ENCODE measurements around the gene RNASE1.

The RNASE1 gene

DNA sequence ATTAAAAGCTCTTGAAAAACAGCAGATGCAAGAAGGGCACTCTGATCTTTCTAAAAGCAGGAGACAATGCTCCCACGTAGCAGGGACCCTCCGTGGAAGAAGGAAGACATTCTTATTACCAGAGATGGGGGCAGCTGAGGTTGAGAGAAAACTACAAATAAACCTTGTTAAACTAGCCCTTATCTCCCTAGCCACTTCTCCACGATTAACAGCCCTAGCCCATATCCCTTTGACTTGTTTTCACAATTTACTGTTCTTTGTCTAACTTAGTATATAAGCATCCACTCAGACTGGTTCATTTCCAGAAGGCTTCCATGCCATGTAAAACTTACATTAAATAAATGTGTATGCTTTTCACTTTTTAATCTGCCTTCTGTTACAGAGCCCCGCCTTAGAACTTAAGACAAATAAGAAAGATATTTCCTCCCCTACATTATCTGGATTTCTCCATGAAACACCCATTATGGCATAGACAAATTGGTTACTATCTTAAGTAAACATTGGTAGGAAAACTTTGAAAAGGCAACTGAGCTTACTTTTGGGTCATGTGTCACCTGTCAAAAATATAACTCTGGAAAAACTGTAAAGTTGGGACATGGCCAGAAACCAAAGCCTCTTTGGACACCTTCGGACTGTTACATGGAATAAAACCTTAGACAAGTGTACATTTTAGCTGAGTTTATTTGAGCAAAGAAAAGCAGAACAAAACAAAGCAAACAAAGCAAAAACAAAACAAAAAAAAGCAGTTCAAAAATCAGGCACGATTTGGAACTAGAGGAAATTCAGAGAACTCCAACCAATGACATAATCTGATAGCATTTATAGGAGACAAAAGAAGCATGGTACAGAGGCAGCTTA, 4.9 kb upstream of the RNASE1 start:
- DNase-seq, result no peak

DNA sequence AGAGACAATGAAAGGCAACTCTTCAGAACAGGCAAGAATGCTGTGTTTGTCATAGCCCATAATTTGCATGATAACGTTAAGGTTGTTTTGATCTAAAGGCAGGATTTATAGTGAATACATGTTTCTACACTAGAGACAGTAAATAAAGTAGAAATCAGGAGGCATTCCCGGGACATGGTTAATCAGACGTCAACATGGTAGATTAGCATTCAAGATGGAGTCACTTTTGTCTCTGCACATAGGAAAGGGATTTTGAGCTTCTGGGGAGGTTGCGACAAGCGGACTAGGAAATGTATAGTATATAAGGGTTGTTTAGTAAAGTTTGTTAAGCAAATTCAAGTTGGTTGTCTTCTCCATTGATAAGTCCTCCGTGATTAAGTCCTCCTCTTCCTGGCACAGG, 2.8 kb upstream of the RNASE1 start:
- DNase-seq, result no peak

DNA sequence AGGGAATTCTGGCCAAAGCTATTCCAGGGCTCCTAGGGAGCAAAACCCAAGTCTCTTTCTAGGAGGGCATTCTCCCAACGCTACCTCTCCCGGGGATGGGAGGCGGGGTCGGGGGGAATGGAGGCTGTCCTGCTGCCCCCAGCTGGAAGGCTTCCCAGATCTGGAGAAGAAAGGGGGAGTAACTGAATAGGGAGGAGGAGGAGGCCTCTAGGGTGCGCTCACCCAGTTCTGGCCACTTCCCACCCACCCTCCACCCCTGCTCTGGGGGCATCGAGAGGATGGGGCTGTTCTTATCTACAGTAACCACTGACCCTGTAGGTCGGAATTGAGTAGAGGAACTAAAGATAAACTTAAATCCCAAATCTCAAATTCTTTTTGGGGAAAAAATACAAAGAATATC, 579 bp upstream of the RNASE1 start:
- DNase-seq, result no peak

DNA sequence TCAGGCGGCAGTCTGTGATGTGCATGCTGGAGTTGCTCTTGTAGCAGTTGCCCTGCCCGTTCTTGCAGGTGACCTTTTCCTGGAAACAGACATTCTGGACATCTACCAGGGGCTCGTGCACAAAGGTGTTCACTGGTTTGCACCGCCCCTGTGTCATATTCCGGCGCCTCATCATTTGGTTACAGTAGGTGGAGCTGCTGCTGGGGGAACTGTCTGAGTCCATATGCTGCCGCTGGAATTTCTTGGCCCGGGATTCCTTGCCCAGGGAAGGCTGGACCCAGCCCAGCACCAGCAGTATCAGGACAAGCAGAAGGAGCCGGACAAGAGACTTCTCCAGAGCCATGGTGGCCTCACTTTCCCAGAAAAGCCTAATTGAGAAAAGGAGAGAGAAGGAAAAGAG, 918 bp downstream of the RNASE1 start:
- DNase-seq, result no peak

DNA sequence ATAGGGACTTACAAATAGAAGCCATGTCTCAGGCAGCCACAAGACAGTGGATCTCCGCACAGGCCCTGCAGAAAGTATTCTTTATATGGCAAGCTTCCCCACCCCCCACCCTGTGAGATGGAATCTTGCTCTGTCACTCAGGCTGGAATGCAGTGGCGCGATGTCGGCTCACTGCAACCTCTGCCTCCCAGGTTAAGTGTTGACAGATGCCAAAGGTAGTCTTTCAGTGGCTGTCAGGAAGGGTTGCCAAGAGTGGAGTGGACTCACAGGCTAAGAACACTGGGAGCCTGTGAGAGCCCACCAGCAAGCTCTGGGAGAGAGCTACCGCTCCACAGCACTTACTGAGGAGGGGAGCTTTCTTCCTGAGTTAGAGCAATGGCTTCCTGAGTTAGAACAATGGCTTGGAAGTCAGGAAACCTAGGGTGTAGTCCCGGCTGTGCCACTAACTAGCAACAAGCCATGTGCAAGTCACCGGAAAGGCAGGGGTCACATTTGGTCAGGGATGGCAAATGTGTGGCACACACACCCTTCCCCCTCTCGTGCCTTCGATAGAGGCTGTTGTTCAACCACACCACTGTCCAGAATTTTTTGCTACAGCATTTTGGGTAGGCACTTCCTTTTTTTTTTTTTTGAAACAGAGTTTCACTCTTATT, 2.6 kb downstream of the RNASE1 start:
- no peak for DNase-seq

DNA sequence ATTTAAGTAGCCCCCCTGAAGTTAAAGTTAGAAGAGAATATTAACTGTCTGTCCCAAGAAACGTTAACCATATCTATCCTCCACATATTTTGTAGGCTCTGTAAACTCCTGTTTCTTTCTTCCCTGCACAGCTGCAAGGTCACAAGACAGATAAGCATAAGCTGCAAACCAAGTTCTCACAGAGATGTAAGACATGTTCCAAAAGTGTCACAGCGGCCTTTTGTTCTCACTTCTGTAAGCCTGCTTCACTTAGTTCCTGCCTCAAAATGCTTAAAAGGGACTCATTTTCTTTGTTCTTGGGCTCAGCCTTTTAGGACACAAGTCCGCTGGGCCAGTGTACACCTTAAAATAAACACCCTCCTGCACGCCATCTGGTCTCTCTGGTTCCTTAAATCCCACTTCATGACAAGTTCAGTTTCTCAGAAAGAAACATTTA, 3.2 kb downstream of the RNASE1 start:
- DNase-seq, result no peak

DNA sequence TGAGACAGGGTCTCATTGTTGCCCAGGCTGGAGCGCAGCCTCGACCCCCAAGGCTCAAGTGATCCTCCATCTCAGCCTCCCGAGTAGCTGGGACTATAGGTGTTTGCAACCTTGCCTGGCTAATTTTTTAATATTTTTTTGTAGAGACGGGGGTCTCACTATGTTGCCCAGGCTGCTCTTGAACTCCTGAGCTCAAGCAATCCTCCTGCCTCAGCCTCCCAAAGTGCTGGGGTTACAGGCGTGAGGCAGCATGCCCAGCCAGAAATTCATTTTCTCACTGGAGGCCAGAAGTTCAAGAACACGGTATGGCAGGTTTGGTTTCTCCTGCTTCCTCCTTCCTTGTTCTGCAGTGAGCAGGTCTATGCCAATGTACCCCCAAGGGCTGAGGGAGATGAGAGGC, 3.7 kb downstream of the RNASE1 start:
- no peak for DNase-seq

DNA sequence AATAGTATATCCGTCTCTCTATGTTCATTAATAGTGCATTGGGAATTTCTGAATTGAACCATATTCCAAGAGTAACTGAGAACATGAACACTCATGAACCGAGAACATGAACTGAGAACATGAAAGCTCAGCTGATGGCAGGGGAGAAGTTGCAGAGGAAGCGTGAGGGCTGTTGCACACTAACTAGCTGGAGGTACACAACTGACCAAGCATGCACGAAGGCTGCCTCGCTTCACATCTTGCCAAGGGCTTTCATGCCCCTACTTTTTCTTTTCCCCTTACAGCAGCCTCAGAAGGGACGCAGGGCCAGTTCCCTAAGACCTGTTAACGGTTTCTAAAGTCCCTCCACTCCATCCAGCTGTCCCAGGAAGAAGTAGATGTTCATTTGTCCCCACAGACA, 4.3 kb downstream of the RNASE1 start:
- DNase-seq, result no peak

DNA sequence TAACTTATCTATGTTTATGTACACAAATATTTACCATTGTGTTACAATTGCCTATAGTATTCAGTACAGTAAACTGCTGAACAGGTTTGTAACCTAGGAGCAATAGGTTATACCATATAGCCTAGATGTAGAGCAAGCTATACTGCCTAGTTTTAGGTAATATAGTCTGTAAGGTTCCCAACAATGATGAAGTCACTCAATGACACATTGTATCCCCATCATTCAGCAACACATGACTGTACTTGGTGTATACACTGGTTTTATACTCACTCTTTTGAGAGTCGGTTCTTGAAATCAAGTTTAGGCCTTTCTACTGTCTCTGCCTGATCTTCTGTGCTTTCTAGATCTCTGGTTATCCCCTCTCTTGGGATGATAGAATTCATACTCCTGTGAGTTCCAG, 5.5 kb downstream of the RNASE1 start:
- DNase-seq, result no peak

DNA sequence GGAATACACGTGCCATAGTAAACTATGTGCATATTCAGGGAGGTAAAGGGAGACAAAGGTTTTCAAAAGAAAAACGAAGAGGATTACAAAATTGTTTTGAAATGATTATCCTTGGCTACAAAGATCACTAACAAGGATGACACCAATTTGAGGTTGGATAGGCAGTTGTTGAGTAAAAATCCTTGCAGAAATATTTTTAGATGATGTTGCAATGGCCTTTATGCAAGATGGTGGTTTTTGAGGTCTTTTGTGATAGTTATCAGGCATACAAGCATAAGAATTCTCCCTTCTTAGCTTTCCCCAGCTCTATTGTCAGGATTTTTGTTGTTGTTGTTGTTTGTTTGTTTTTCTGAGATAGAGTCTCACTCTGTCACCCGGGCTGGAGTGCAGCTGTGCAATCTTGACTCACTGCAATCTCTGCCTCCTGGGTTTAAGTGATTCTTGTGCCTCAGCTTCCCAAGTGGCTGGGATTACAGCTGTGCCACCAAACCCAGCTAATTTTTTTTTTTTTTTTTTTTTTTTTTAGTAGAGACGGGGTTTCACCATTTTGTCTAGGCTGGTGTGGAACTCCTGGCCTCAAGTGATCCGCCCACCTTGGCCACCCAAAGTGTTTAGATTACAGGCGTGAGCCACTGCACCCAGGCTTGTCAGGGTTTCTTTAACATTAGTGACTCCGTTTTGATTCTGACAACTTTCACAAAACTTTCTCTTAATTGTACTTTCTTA, 7.8 kb downstream of the RNASE1 start:
- no peak for DNase-seq

DNA sequence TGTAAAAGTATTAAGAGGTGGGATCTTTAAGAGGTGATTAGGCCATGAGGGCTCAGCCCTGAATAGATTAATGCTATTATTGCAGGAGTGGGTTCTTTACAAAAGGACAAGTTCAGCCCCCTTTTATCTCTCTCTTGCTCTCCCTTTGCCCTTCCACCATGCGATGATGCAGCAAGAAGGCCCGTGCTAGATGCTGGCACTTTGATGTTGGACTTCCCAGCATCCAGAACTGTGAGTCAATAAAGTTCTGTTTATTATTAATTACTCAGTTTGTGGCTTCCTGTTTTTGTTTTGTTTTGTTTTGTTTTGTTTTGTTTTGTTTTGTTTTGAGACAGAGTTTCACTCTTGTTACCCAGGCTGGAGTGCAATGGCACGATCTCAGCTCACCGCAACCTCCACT, 10.1 kb downstream of the RNASE1 start:
- DNase-seq, result no peak

DNA sequence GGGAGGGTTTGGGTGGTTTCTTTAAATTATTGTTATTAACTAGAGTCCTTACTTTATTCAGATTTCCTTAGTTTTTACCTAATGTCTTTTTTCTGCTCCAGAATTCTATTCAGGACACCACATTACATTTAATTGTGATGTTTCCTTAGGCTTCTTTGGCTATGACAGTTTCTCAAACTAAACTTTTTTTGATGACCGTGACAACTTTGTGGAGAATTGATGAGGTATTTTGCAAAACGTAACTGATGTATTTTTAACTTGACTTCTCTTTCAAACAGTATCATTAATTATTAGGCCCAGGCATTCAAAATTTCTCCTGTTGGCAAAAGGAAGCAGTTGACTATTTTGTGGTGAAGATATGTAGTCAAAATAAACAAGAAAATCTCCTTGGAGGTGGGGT, 11.0 kb downstream of the RNASE1 start:
- DNase-seq, result no peak

DNA sequence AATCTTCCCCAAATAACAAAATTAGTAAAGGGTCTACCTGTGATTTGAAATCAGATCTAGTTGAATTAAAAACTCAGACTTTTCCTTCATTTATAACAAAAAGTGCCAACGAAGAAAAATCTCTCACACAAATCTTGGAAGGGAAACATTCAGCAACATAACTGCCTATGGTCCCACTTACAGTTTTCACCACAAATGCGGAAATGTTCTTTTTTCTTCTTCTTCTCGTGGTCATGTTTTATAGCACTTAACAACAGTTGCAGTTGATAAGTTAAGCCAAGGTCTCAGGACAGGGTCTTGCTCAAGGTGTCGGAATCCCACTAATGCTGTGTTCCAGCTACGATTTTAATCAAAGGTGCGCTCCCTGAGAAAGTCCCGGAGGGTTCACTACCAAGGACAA, 11.5 kb downstream of the RNASE1 start:
- no peak for DNase-seq

DNA sequence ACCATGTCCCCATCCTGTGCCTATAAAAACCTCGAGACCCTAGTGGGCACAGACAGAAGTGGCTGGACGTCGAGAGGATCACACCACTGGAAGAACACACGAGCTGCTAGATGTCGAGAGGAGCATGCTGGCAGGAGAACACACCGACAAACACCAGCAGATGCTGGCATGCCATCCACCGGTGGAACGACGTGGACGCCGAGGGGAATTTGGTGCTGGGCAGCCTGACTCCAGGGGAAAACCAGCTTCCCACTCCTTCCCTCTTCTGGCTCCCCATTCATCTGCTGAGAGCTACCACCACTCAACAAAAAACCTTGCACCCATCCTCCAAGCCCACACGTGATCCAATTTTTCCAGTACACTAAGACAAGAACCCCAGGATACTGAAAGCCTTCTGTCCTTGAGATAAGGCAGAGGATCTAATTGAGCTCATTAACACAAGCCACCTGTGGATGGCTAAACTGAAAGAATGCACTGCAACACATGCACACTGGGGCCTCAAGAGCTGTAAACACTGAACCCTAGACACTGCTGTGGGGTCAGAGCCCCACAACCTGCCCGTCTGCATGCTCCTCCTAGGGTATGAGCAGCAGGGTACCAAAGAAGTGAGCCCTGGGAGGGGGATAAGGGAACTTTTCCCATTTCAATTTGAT, 12.1 kb downstream of the RNASE1 start:
- no peak for DNase-seq

DNA sequence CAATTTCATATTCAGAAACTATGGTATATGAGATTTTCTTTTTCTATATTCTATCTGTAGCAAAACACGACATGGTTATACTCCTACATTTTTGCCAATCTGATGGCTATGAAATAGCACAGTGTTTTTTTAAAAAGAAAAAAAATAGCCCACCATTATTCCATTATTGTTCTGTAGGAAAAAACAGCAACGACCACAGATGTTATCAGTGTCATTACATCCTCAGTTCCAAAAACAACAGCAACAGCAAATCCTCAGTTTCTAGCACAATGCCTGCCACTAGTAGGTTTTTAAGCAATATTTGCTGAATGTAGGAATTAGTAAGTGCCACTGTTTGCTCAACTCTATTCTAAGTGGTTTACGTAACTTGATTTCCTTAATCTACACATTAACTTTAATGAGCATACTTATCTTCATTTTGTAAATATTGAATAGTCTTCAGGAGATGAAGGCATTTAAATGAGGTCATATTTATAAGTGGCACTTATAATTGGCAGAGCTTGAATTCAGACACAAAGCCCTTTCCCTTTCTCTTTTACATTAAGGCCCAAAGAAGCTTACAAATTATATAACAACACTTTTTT, 13.3 kb downstream of the RNASE1 start:
- DNase-seq, result no peak

DNA sequence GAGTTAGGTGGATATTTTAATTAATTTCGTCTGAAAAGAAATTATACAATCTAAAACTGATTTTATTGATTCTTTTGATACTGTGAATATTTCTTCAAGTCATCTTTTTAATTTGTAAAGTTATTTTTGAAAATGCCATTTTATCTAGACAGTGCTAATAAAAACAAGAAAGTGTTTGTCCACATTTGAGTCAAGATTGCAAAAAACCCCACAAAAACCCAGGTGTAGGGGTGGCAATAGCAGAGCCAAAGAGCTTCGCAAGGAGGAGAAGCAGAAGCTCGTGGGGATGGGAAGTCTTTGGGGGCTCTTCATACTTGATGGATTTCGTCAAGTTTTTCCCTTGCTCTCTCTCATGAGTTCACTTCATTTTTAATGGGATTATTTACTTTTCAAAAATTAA, 15.6 kb downstream of the RNASE1 start:
- no peak for DNase-seq

DNA sequence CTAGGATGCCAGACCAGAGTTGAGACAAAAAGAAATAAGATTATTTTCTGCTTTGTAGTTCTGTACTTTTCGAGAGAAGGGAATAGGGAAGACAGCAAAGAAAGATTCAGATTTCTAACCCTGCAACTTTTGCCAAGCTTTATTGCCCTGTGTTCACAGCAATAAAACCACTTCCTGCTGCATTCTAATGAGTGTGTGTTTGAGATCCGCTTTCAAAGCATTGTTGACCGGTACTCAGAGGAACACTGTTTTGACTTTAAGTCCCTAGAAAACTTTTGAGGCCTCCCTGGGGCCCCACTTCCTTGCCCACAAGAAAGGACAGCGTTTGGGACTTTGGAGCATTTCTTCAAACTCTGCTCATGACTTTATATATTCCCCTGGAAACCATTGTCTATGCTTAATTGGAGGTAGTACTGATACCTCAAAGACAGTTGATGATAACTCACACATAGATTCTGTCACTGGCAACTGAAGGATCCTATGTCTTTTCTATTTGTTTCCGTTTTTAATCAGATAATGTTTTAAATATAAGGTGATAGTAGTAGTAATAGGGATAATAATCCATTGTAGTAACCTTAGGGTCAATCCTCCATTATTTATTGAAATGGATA, 20.3 kb downstream of the RNASE1 start:
- DNase-seq, result no peak

DNA sequence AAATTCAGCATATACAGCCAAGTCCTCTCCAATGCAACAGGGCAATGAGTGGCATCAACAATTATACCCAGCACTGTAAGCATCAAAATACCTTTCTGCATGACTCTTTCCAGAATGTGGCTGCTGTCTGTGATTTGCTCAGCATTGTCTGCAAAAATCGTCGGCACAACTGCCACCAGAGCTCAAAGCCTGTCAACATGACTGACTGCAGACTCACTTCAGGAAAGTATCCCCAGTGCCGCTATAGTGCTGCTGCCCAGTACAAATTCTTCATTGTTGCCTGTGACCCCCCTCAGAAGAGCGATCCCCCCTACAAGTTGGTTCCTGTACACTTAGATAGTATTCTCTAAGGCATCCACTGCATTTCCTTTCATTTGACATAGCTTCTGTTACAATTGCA, 20.8 kb downstream of the RNASE1 start:
- DNase-seq, result no peak

DNA sequence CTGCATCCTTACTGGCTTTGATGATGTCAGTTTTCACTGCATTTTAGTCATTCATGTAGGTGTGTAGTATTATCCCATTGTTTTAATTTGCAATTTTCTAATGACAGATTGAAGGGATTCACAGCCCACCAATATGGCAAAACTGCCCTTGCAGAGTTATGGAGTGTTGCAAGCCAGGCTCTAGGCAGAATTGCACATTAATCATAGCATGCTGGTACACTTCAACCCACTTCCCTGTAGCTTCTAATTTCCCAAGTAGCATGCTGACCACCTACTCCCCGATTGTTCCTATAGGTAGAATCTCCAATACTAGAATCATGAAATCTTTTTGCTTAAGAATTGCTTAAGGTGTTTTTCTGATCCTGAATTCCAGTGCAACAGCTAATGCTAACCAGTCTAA, 26.7 kb downstream of the RNASE1 start:
- DNase-seq, result no peak

DNA sequence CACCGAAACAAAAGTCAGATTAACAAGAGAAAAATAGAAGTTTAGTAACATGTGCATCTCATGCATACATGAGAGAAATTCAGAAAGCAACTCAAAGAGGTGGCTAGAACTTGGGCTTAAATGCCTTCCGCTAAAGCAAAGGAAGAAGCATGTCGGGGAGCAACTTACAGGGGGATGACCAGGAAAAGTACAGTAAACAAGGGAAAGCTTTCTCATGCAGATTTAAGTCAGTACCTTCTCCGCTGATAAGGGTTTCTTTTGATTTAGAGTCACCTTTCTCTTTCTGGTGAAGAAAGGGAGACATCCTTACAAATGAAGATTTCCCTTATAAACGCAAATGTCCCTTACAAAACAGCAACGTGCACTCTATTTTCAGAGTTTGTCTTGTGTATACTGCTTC, 27.6 kb downstream of the RNASE1 start:
- no peak for DNase-seq

DNA sequence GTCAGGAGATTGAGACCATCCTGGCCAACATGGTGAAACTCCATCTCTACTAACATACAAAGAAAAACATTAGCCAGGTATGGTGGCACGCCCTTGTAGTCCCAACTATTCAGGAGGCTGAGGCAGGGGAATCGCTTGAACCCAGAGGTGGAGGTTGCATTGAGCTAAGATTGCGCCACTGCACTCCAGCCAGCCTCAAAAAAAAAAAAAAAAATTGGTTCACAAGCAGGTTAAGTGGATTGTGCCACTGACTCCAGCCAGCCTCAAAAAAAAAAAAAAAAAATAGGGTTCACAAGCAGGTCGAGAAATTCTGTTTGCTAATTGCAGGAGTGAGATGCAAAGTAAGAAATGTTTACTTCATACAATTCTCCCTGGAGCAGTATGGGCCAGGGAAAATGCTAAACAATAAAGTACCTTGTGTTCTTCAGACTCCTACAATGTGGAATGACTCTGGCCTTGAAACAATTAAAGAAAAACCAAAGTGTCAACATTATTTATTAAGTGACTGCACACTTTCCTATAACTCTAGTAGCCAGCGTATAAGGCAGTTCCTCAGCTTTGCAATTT, 28.3 kb downstream of the RNASE1 start:
- no peak for DNase-seq

DNA sequence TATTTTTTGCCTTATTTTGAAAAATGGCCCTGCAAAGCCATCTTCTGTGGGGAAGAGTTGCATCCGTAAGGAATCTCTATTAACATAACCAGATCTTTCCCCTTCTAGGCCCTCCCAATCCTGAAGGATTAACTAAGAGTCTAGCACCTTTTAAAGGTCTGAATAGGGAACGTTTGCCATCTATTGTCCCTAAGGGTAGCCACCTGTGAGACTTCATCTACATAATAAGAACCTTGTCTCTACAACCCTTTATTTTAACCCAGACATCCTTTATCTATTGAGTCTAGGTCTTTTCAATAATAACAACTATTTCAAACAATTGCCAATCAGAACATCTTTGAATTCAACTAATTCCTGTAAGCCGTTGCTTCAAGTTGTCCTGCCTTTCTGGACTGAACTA, 30.0 kb downstream of the RNASE1 start:
- no peak for DNase-seq

Measured in NCI-H2081 treated with DMSO at 0.1 percent for 48 hours (cell line).